GM19099 (cell line): ENCODE data around the gene SMAD4.

ENCODE experiments used
- POLR2A ChIP-seq: IDR thresholded peaks from 3 replicates; pipeline ENCODE4 v1.6.1; 2011; ENCODE audit warnings: low read depth; ENCODE audit not compliant: insufficient read length; ENCODE audit errors: extremely low read depth

SMAD4 gene

DNA sequence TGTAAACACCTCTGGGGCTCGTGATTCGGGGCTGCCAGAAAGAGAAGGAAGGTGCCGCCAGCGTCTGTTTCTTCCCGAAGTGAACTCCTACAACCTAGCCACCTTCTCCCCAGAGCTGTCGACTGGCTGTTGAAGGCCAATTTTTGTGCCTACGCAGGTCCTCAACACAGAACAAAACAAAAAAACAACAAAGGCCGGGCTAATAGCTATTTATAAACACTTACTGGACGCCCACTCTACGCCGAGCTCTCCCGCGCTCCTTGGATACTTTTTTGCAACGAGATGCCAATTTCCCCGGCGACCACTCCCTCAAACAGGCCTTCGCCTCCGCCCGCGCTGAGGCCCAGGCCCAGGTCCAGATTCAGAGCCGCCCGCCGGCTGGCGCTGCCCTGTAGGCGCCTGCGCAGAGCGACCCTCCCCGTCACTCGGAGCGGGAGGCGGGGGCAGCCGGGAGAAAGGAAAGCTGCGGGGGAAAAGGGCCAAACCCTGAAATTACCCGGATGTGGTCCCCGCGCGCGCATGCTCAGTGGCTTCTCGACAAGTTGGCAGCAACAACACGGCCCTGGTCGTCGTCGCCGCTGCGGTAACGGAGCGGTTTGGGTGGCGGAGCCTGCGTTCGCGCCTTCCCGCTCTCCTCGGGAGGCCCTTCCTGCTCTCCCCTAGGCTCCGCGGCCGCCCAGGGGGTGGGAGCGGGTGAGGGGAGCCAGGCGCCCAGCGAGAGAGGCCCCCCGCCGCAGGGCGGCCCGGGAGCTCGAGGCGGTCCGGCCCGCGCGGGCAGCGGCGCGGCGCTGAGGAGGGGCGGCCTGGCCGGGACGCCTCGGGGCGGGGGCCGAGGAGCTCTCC lies at the start of gene SMAD4:
TSS of gene SMAD4 (plus strand) at position 520 of the 843 bp plus-strand sequence. CDS start 16,834 bp downstream, outside the sequence.
- peak; percentile 92 for TF ChIP-seq POLR2A

DNA sequence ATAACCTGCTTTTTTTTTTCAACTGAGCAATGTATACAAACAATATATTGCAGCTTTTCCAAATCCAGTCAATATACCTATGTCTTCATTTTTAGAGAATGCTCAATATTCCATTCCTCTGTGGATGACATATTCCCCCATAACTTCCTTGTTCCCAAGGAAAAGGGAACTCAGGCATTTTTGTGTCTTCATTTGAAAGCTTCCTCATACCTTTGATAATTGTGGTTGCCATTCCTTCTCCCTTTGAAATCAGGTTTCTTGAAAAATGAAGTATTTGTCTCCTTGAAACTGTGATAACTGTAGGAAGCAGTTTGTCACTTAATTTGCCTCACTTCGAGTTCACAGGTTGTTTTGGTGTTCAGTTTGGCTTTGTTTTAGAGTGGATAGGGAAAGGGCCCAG lies 48.6 kb upstream of the SMAD4 start:
- no peak for TF ChIP-seq POLR2A

DNA sequence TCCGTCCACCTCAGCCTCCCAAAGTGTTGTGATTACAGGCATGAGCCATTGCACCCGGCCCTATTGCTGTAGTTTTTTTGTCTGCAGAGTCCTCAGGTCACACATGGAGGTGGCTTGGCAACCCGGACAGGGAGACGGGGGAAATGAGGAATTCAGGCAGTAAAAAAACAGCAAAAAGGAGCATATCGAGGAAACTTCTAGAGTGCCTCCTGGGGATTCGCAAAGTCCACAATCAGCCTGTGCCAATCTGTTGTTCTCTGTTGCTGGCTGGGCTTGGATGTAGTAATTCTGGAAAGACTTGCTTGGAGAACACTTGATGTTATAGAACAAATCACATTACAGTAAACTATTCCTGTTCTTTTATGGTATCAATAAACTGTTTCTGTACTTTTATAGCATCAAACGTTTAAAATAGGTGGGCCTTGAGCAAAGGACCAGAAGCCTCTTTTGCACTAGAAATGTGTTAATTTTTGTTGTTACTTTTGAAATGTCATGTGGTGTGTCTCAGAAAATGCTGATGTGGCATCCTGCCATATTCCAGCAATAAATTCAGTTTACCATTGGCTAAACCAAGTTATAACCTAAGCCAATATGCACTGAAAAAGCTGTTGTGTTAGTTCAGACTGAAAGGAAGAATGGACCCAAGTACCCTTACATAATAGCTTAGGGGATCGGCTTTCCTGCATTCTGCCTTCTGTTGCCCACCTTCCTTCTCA lies 47.8 kb upstream of the SMAD4 start:
- no peak for TF ChIP-seq POLR2A

DNA sequence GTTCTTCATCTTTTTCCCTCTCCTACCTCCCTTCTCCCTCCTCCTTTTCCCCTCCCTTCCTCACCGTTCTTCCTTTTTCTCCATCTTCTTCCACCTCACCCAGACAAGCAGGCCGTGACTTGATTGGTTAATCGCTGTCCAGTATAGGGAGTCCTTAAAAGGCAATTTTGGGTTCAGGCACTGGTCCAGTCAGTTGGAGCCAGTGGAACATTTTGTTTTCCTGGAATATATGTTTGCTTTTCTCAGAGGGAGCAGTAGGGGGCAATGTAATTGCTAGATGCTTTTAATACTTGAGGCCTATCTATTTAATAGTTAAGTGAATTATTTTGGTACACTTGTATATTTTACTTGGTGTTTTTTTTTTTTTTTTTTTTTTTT lies 47.2 kb upstream of the SMAD4 start:
- TF ChIP-seq POLR2A = no peak

DNA sequence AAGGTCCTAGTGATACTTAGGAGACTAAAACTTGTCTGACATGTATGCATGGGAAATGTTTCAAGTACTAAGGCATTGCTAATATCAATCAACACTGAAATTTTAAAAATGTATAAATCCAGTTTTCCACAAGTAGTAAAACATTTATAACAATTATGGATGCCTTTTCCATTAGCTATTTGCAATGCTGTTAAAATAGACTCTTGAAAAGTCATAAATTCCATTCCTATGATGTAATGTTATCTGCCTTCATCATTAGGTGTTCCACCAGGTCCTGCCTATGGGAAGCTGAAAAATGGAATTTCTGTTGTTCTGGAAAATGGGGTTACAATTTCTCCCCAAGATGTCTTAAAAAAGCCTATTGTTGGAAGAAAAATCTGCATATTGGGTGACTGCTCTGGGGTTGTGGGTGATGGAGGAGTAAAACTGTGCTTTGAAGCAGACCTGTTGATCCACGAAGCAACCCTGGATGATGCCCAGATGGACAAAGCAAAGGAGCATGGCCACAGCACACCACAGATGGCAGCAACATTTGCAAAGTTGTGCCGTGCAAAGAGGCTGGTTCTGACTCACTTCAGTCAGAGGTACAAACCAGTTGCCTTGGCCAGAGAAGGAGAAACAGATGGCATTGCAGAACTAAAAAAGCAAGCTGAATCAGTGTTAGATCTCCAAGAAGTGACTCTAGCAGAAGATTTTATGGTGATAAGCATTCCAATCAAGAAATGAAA lies 43.5 kb upstream of the SMAD4 start:
- TF ChIP-seq POLR2A = no peak

DNA sequence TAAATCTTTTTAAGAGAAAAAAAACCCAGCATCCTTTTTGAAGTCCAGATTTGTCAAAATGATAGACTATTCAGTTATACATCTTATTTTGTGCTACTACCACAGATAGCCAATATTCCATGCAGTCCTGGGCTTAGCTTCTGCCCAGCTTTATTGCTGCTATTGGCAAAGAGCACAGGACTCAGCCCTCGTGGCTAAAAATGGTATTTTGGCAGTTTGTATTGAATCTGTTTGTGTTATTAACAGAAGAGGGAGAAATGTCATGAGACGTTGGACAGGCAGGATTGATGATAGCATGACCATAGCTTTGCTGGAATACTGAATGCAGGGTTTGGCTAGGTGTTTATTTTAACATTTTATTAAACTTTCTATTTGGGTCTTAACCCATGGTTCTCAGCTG lies 42.8 kb upstream of the SMAD4 start:
- no peak for TF ChIP-seq POLR2A

DNA sequence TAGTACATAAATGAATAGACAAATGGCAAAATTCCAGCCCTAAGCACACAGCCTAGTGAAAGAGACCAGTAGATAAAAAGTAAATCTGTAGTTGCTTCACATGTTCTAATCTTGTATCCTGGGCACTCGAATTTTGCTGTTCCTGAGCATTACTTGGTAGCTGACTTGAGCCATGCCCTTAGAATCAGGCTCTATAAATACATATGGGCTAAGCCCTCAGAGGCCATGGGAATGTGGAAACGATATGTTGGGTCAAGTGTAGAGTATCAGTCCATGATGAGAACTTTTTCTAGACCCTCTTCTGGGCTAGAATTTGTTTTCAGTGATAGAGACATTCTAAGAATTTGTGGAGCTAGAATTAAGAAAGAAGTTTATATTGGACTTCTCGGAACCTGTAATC lies 40.3 kb upstream of the SMAD4 start:
- no peak for TF ChIP-seq POLR2A

DNA sequence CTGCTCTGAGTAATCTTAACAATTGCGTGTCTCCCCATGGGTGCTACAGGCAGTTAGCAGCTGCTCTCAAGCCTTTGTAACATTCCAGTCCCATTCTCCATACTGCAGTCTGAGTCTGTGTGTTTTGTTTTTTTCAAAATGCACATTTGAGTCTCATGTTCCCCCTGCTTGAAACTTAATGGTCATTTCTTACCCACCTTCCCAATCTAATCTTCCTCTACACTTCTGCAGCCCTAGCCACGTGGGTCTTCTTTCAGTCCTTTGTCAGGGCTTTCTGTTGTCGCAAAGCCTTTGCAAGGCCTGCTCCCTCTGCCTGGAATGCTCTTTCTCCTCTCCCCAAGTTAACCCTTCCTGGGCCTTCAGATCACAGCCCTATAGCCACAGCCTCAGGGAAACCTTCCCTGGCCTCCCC lies 37.7 kb upstream of the SMAD4 start:
- no peak for TF ChIP-seq POLR2A

DNA sequence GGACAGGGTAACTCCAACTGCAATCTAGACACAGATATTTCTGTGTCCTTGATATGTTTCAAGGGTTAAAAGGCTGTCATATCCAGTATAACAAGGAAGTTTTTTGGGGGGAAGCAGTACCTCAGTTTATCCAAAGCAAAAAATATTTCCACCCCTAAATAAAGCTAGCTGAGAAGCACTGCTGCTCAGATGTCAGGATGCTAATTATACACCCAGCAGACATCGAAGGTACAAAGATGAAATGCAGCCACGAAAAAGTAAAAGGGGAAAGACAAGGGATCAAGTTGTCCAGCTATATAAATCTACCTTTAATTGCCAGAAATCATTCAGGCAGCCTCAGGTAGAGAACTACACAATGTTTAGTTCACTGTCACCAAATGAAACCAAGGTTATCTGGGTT lies 36.0 kb upstream of the SMAD4 start:
- TF ChIP-seq POLR2A = no peak

DNA sequence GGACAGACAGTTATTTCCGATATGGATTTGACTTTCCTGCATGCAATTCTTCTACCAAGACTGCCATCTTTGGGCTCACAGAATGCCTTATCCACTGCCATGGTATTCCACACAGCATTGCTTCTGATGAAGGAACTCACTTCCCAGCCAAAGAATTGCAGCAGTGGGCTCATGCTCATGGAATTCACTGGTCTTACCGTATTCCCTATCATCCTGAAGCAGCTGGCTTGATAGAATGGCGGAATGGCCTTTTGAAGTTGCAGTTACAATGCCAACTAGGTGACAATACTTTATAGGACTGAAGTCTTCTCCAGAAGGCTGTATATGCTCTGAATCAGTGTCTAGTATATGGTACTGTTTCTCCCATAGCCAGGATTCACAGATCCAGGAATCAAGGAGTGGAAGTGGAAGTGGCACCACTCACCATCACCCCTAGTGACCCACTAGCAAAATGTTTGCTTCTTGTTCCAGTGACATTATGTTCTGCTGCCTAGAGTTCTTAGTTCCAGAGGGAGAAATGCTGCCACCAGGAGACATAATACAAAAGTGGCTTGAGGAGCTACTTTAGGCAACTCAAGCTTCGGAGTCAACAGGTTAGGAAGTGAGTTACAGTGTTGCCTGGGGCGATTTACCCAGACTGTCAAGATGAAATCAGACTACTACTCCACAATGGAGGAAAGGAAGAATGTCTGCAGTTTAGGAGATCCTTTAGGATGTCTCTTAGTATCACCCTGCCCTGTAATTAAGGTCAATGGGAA lies 23.8 kb upstream of the SMAD4 start:
- TF ChIP-seq POLR2A = no peak

DNA sequence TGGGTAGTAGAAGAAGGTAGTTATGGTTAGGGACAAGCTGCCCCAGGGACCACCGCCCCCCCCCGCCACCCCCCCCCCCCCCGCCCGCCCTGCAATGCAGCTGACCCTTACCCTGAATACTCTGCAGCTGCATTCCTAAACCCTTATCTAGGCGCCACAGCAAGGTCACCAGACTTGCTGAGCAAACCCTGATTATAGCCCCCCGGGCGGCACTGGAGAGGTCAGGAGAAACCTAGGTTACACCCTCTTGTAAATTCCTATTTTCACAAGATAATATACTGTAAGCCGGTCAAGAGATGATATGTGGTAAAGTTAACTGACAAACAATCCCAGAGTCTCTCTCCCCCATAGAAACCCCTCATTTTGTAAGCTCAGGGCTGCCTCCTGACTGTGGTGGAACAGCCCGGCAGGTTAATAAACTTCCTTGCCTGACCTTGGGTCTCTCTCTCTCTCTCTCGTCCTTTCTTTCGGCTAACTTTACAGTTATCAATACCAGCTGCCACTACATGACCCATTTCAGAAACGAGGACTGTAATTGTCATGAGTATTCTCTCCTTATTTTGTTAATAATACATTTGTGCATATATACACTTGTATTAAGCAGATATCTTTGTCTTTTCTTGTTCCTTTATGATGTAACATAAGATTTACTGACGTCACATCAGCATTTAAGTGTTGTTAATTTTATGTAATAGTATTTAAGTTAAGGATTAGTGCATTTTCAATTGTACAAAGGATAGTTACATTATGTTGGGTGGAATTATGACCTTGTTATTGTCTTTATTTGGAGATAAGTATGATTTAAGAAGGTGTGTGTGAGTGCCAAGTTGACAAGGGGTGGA lies 22.8 kb upstream of the SMAD4 start:
- TF ChIP-seq POLR2A = no peak

DNA sequence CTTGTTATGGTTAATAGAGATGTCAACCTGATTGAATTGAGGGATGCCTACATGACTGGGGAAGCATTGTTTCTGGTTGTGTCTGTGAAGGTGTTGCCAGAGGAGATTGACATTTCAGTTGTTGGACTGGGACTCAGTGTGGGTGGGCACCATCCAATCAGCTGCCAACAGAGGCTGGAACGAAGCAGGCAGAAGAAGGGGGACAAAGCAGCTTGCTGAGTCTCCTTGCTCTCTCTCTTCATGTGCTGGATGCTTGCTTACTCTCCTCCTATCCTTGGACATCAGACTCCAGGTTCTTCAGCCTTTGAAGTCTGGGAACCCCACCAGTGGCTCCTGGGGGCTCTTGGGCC lies 22.2 kb upstream of the SMAD4 start:
- TF ChIP-seq POLR2A = no peak

DNA sequence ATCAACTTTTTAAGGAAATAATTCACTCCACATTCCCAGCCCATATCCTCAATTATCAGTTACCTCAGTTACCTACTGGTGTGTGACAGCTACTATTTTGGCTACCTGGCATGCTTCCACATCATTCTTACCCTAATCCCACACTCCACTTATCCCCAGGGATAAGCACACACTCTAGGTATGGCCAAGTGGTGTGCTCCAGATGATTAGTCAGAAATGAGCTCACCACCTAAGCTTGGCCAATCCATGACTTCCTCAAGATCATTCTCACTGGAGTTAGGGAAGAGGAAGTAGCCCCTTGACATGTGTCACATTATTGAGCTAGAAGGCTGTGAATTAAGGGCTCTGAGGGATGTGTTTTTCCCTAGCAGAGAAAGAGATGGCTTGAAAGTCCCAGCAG lies 20.9 kb upstream of the SMAD4 start:
- no peak for TF ChIP-seq POLR2A

DNA sequence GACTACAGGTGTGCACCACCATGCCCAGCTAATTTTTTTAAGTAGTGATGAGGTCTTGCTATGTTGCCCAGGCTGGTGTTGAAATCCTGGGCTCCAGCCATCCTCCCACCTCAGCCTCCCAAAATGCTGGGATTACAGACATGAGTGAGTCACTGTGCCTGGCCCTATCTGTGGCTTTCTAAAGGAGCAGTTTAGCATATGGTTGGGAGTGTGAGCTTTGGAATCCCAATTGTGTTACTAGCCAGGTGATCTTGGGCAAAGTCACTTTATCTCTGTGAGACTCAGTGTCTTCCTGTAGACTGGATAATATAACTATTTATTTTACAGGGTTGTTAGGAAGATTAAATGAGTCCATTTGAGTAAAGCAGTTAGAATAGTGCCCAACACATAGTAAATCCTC lies 19.8 kb upstream of the SMAD4 start:
- no peak for TF ChIP-seq POLR2A

DNA sequence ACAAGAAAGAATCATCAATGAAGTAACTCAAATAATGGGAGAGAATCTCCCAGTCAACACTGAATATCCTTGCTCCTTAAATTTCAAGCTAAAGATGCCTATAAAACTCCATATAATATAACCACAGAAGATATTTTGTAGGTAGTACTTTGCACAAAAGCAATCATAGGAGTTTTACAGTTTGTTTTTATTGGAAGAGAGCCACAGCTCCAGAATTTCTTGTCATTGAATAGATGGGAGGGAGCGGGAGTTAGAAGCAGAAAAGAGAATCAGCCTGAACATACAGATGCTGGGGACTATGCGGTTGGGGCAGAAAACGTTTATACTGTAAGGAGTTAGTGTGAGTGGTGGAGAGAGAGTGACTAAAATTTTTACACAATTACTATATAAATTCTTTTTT lies 18.3 kb upstream of the SMAD4 start:
- no peak for TF ChIP-seq POLR2A

DNA sequence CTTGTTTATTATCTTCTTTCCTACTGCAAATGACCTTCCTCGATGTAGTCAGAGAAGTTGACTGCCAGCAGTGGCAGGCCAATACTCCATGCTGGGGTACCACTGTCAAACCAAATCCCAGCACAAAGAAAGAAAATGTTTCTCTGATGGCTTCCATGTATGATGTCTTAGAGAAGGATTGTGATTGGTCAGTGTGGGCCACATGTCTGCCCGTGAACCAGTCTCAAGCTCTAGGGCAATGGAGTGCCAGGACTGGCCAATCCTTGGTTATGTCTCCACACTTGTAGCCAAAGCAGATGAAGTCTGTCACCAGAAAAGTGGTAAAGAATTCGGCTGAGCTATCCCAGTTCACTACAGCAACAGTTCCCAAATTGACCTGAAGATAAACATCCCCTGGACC lies 17.6 kb upstream of the SMAD4 start:
- TF ChIP-seq POLR2A = no peak
